PFSK-1 (cell line): ENCODE data around the gene NDP.

ENCODE experiments used
- FOXP2 ChIP-seq: optimal IDR thresholded peaks from 2 replicates; pipeline ENCODE3; 2011; ENCODE audit warnings: borderline replicate concordance, control low read depth, inconsistent platforms; ENCODE audit not compliant: insufficient read depth; ENCODE audit errors: extremely low read length, extremely low read depth
- POLR2AphosphoS5 ChIP-seq: IDR thresholded peaks from 2 replicates; pipeline ENCODE4 v1.6.1; 2012; ENCODE audit warnings: low read depth, mild to moderate bottlenecking, control low read depth, low read length, moderate library complexity
- REST ChIP-seq, 2 experiments: IDR thresholded peaks; 2 replicates each; pipeline versions ENCODE4 v1.6.1 to v1.8.0; 2011 to 2012; ENCODE audit warnings: low read depth in 2 of 2, low read length in 2 of 2, control low read depth in 1 of 2, inconsistent platforms in 1 of 2, mild to moderate bottlenecking in 1 of 2, moderate library complexity in 1 of 2; ENCODE audit not compliant: insufficient read depth in 1 of 2
- SIN3A ChIP-seq: IDR thresholded peaks from 2 replicates; pipeline ENCODE4 v1.6.1; 2012; ENCODE audit warnings: mild to moderate bottlenecking, low read length, moderate library complexity, borderline replicate concordance; ENCODE audit not compliant: insufficient read depth
- TAF1 ChIP-seq: IDR thresholded peaks from 2 replicates; pipeline ENCODE4 v1.6.1; 2012; ENCODE audit warnings: low read length, control low read depth, borderline replicate concordance; ENCODE audit not compliant: insufficient read depth

- no peak for TF ChIP-seq SIN3A
- TF ChIP-seq POLR2AphosphoS5: no peak
- TF ChIP-seq TAF1: no peak
- no peak for TF ChIP-seq REST (IDR thresholded peaks at IDR 0.05; ENCODE audit: insufficient read depth in 1 of 2, low read depth in 2 of 2, low read length in 2 of 2)
- TF ChIP-seq FOXP2: no peak
Measured at GRCh38 chrX:43998374-43998773, 25.2 kb upstream of the NDP start.
